ENCODE measurements around the gene IFT172.

IFT172 gene

GRCh38 chr2:27408601-27409320, 80.8 kb downstream of the IFT172 start:
- DNase-seq (ENCODE audit: extremely low spot score), result peak; percentile 40
- POLR2A ChIA-PET, result interaction anchor here (1.6 to 2.1 kb wide), 3 partner anchors 20 to 220 kb away, joined by 4 to 12 read pairs (median 6); partner anchors contain the start of genes CCDC121, GPN1, NRBP1 and ZNF513
- TF ChIP-seq CTCF (IDR thresholded peaks at IDR 0.05; ENCODE audit: control extremely low read depth, extremely low read depth, low read depth, missing control alignments), result no peak
- CTCF ChIA-PET, result interaction anchor here (0.7 to 1.8 kb wide), 5 partner anchors 11 to 56 kb away, joined by 3 to 14 read pairs (median 3); partner anchors contain the start of gene NRBP1

GRCh38 chr2:27407798-27408491, 81.6 kb downstream of the IFT172 start:
- POLR2A ChIA-PET, result no interaction called here
- CTCF ChIA-PET, result interaction anchor here (1.2 to 1.6 kb wide), 2 partner anchors 10 to 22 kb away, joined by 3 to 5 read pairs; no protein-coding TSS in a partner anchor
- no peak for DNase-seq (ENCODE audit: extremely low spot score)

DNA sequence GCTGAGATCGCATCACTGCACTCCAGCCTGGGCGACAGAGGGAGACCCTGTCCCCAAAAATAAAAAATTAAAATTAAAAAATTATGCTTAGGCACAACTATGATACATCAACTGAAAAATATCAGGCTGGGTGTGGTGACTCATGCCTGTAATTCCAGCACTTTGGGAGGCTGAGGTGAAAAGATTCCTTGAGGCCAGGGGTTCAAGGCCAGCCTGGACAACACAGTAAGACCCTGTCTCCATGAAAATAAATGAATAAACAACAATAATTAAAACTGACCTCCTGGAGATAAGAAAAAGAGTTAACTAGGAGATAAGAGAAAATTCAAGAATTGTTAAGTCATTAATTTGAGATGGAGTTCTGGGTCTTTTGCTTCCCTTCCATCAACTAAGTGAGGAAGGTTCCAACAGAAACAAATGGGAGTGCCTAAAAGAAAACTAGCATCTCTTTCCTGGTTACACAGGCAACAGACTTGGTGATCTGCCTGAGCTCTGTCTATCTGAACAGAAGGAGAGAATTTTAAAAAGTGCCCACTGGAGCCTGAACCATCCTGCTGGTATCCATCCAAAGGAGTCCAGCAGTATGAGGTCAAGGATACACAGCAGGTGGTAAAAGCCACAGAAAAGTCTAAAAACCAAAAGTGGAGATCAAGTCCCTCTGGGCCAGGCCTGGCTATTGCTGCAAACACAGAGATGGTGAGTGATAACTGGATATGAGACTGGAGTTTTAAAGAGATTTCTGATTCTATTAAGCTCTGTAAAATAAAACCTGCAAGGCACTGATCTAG, 89.0 kb downstream of the IFT172 start:
- ChIA-PET CTCF (interaction anchor here (0.9 to 1.1 kb wide), 3 partner anchors 9 to 283 kb away, joined by 3 read pairs; partner anchors contain the start of genes NRBP1 and PPM1G), POLR2A (no interaction called here)
- no peak for TF ChIP-seq CTCF (IDR thresholded peaks at IDR 0.05; ENCODE audit: control extremely low read depth, extremely low read depth, low read depth, missing control alignments)
- DNase-seq (ENCODE audit: extremely low spot score), result no peak

More at GRCh38 chr2:27407798-27408491, 81.6 kb downstream of the IFT172 start:
- TF ChIP-seq CTCF (IDR thresholded peaks at IDR 0.05; ENCODE audit: control extremely low read depth, extremely low read depth, low read depth, missing control alignments), result peak; percentile 26

DNA sequence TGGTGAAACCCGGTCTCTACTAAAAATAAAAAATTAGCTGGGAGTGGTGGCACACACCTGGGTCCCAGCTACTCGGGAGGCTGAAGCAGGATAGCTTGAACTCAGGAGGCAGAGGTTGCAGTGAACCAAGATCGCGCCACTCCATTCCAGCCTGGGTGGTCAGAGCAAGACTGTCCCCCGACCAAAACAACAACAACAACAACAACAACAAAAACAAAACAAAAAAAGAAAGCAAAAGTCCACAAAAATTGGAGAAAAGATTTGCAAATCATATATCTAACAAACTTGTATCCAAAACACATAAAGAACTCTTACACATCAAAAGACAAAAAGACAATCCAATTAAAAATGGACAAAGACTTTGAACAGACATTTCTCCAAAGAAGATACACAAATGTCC, 90.6 kb downstream of the IFT172 start:
- ChIA-PET POLR2A (no interaction called here), CTCF (interaction anchor here (1.0 to 1.3 kb wide), 3 partner anchors 11 to 22 kb away, joined by 3 read pairs; partner anchors contain the start of genes PPM1G and ZNF513)
- DNase-seq (ENCODE audit: extremely low spot score), result no peak
- TF ChIP-seq CTCF (IDR thresholded peaks at IDR 0.05; ENCODE audit: control extremely low read depth, extremely low read depth, low read depth, missing control alignments), result no peak
